Chondrocyte (in vitro differentiated cells): ENCODE results near the gene ENTREP1. TPM values are rescaled to one million over a fixed set of nuclear protein-coding genes. Genes with fewer than 3 reads are reported as not detected.
A peak's percentile ranks its signal among the peaks of the same experiment; 100 is the strongest.

ENCODE experiments used
- DNase-seq: peaks from one replicate; pipeline ENCODE4 v3.0.0; 2021; ENCODE audit warnings: mixed read lengths, low spot score
- H3K27ac Mint-ChIP-seq: one replicate; pipeline ENCODE4 v1.8.0; 2021; ENCODE audit warnings: mild to moderate bottlenecking, moderate library complexity, mixed read lengths; ENCODE audit not compliant: unreplicated experiment
- H3K27me3 Mint-ChIP-seq: 2 replicates; pipeline ENCODE4 v1.8.0; 2021; ENCODE audit warnings: low read depth, mixed read lengths
- H3K36me3 Mint-ChIP-seq: 2 replicates; pipeline ENCODE4 v1.8.0; 2021; ENCODE audit warnings: low read depth, mixed read lengths
- H3K4me1 Mint-ChIP-seq: 2 replicates; pipeline ENCODE4 v1.8.0; 2021; ENCODE audit warnings: low read depth, mild to moderate bottlenecking, mixed read lengths
- H3K4me3 Mint-ChIP-seq: one replicate; pipeline ENCODE4 v1.8.0; 2021; ENCODE audit warnings: mild to moderate bottlenecking, moderate library complexity, mixed read lengths; ENCODE audit not compliant: unreplicated experiment
- H3K9me3 Mint-ChIP-seq: 2 replicates; pipeline ENCODE4 v1.8.0; 2021; ENCODE audit warnings: low read depth, mixed read lengths
- CTCF ChIP-seq: fragments of 200-600 bp; sonication (generic); IDR thresholded peaks from 2 replicates; pipeline ENCODE4 v1.5.0; 2021; ENCODE audit warnings: antibody characterized with exemption, mild to moderate bottlenecking, moderate library complexity
- total RNA-seq: library from RNA; stranded (reverse); gene quantifications from 3 replicates; pipeline ENCODE4 v1.2.1, GENCODE V29; 2021

Gene ENTREP1
- total RNA-seq, 1 donor from 2014 or later = 3.6 TPM

GRCh38 chr9:69283003-69283402, 42.0 kb upstream of the ENTREP1 start:
- H3K9me3 Mint-ChIP-seq = peaks cover 9% of the 10 kb centered on the region
- H3K27me3 Mint-ChIP-seq = peaks cover 63% of the 10 kb centered on the region
- no peak for TF ChIP-seq CTCF
- no peak overlapping the region for H3K27ac Mint-ChIP-seq
- H3K36me3 Mint-ChIP-seq = peaks cover 7% of the 10 kb centered on the region
- H3K4me1 Mint-ChIP-seq = no peaks in the 10 kb centered on the region
- H3K4me3 Mint-ChIP-seq = no peak overlapping the region
- DNase-seq = no peak

- Mint-ChIP-seq H3K4me3 (no peak overlapping the region), H3K9me3 (no peaks in the 10 kb centered on the region), H3K27ac (no peak overlapping the region), H3K36me3 (peaks cover 6% of the 10 kb centered on the region), H3K4me1 (peaks cover 4% of the 10 kb centered on the region), H3K27me3 (peaks cover 36% of the 10 kb centered on the region)
- TF ChIP-seq CTCF = peak; percentile 24
- DNase-seq = no peak
Measured at GRCh38 chr9:69292078-69292477, 32.9 kb upstream of the ENTREP1 start.

DNA sequence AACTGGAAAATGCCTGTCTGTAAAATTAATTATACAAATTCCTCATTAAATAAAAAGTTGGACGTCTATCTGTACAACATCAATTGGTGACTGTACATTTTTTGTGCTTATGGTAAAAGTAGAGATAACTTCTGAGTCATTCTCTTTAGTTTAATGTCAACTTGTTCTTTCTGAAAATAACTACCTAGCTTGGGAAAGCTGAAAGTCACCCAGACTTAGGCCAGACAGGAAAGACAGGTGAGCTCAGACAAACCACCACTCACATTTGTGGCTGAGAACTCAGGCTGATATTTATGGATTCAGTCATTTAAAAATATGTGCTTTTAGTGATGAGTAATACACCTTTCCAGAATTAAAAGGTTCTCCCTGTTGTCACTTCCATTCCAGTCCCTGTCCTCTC, 31.9 kb upstream of the ENTREP1 start:
- Mint-ChIP-seq H3K4me3 (no peak overlapping the region), H3K27ac (no peak overlapping the region), H3K4me1 (peaks cover 4% of the 10 kb centered on the region), H3K36me3 (peaks cover 4% of the 10 kb centered on the region), H3K9me3 (no peaks in the 10 kb centered on the region), H3K27me3 (peaks cover 31% of the 10 kb centered on the region)
- DNase-seq = no peak
- TF ChIP-seq CTCF = no peak

DNA sequence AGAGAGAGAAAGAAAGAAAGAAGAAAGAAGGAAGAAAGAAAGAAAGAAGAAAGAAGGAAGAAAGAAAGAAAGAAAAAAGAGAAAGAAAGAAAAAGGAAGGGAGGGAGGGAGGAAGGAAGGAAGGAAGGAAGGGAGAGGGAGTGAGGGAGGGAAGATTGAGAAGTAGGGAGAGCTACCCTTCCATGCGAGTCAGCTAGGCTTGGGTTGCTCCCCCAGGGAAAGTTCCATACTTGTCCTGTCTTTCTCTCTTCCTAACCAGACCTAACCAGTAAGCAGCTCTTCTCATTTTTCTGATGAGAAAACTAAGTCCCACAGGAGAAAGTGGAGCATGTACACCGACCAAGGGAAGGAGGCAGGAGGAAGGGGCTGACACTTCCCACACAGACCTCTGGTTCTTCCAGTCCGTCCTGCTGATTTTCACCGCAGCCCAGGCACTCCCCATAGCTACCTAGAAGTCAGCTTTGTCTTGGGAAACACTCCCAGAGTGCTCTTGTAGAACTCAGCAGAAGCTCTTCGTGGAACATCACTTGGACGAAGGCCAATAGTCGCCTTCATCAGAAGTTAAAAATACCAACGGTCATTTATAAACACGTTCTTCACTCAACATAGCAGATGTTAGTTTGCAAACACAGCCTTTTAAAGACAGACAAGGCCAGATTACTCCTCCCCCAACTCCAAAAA, 29.0 kb upstream of the ENTREP1 start:
- Mint-ChIP-seq H3K4me3 (no peak overlapping the region), H3K27me3 (peaks cover 13% of the 10 kb centered on the region), H3K4me1 (peaks cover 4% of the 10 kb centered on the region), H3K27ac (no peak overlapping the region), H3K9me3 (no peaks in the 10 kb centered on the region), H3K36me3 (no peaks in the 10 kb centered on the region)
- no peak for DNase-seq
- TF ChIP-seq CTCF = no peak

- Mint-ChIP-seq H3K9me3 (no peaks in the 10 kb centered on the region), H3K36me3 (no peaks in the 10 kb centered on the region), H3K27me3 (peaks cover 15% of the 10 kb centered on the region), H3K27ac (no peak overlapping the region), H3K4me3 (no peak overlapping the region), H3K4me1 (peaks cover 4% of the 10 kb centered on the region)
- DNase-seq = no peak
- no peak for TF ChIP-seq CTCF
Measured at GRCh38 chr9:69297300-69297980, 27.6 kb upstream of the ENTREP1 start.
